ENCODE results near the gene CDH10.

DNA sequence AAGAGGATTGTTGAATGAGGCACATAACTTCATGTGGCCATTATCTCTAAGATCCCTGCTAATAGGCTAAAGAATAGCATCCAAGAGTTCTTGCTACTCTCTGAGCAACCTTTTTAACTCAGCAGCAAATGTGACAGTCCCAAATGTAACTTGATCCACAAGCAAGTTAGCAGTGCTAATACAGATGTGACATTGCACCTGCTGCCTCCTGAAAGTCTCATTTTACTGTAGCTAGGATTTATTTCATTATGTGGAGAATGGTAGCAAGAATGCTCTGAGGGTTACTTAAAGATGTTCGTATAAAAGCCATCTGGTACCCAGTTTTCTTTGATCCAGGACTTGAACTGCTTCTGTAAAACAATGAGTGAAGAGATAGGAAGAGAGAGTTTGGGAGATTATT lies 45.8 kb downstream of the CDH10 start:
- no peak for TF ChIP-seq CTCF (conservative IDR thresholded peaks at IDR 0.05; ENCODE audit: low read depth, low read length)
- no peak for TF ChIP-seq FOS (IDR thresholded peaks at IDR 0.05; ENCODE audit: low read depth, low read length)
- TF ChIP-seq POLR2A (IDR thresholded peaks at IDR 0.05; ENCODE audit: low read depth, low read length): no peak
- no peak for TF ChIP-seq MAFK (IDR thresholded peaks at IDR 0.05; ENCODE audit: low read depth, low read length)
- TF ChIP-seq MXI1 (IDR thresholded peaks at IDR 0.05; ENCODE audit: borderline replicate concordance, low read depth, low read length): no peak
- TF ChIP-seq RFX5 (IDR thresholded peaks at IDR 0.05; ENCODE audit: low read depth, low read length): no peak
- TF ChIP-seq SMC3 (IDR thresholded peaks at IDR 0.05; ENCODE audit: low read depth, low read length): no peak
- no peak for TF ChIP-seq CHD1 (IDR thresholded peaks at IDR 0.05; ENCODE audit: low read depth, low read length)
- TF ChIP-seq, protein P1, sequence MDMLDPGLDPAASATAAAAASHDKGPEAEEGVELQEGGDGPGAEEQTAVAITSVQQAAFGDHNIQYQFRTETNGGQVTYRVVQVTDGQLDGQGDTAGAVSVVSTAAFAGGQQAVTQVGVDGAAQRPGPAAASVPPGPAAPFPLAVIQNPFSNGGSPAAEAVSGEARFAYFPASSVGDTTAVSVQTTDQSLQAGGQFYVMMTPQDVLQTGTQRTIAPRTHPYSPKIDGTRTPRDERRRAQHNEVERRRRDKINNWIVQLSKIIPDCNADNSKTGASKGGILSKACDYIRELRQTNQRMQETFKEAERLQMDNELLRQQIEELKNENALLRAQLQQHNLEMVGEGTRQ (IDR thresholded peaks at IDR 0.05; ENCODE audit: low read depth, low read length): no peak
- no peak for TF ChIP-seq RAD21 (IDR thresholded peaks at IDR 0.05; ENCODE audit: low read length)
- no peak for TF ChIP-seq ELK1 (IDR thresholded peaks at IDR 0.05; ENCODE audit: borderline replicate concordance, low read depth, low read length)

Data from IMR-90 (cell line).